HG02885 (cell line): ENCODE measurements around the gene DUOXA2.

ENCODE experiments used
- ATAC-seq: cut with Tn5 transposase; IDR thresholded peaks from one replicate; pipeline ENCODE4 v1.9.1; 2021; ENCODE audit warnings: mild to moderate bottlenecking; ENCODE audit not compliant: unreplicated experiment, poor library complexity

DUOXA2 gene

GRCh38 chr15:45151998-45152828 lies 38.1 kb downstream of the DUOXA2 start:
- ATAC-seq = no peak

GRCh38 chr15:45155739-45156138 lies 41.6 kb downstream of the DUOXA2 start:
- no peak for ATAC-seq

GRCh38 chr15:45156744-45157455 lies 42.8 kb downstream of the DUOXA2 start:
- ATAC-seq = no peak

GRCh38 chr15:45157974-45158373 lies 43.8 kb downstream of the DUOXA2 start:
- no peak for ATAC-seq

- ATAC-seq = no peak
These were observed 47.5 kb downstream of the DUOXA2 start for GRCh38 chr15:45161666-45162065.

- peak; percentile 46 for ATAC-seq
These were observed 48.8 kb downstream of the DUOXA2 start for GRCh38 chr15:45162771-45163507.

GRCh38 chr15:45163508-45163856 lies 49.4 kb downstream of the DUOXA2 start:
- ATAC-seq = no peak

- no peak for ATAC-seq
These were observed 50.8 kb downstream of the DUOXA2 start for GRCh38 chr15:45164914-45165313.

GRCh38 chr15:45165536-45165935 lies 51.4 kb downstream of the DUOXA2 start:
- ATAC-seq = no peak

GRCh38 chr15:45166834-45167630 lies 52.9 kb downstream of the DUOXA2 start:
- ATAC-seq = peak; percentile 92

- no peak for ATAC-seq
These were observed 53.6 kb downstream of the DUOXA2 start for GRCh38 chr15:45167631-45168205.
